Testis (tissue), 3 donors: ENCODE measurements around the gene GPAT2. TPM values are rescaled to one million over a fixed set of nuclear protein-coding genes. Genes with fewer than 3 reads are reported as not detected.

Experiments
- polyA plus RNA-seq: library from polyadenylated mRNA; stranded (reverse); fragments of 350-450 nt; fragmentation: Illumina TruSeq; extraction: RNeasy Lipid Tissue Mini Kit (QIAGEN cat#74804); gene quantifications from one replicate; pipeline ENCODE4 v1.2.3, GENCODE V29; 2014; ENCODE audit warnings: low read depth, low replicate concordance; ENCODE audit not compliant: insufficient read depth
- small RNA-seq, 2 donors: library from RNA; depleted of rRNA; stranded (forward); fragments of <200 nt; gene quantifications; one replicate each; pipeline ENCODE3, GENCODE V24; 2016
- total RNA-seq, 2 donors: library from RNA; depleted of rRNA; stranded (reverse); fragments of >200 nt; gene quantifications; one replicate each; pipeline ENCODE4 v1.2.3, GENCODE V29; 2016

Gene GPAT2
- total and polyA plus RNA-seq, 3 donors from 2014 or later: 20.5 to 38.9 (median 23.5) TPM

Small RNAs within 50 kb of the gene (small RNA-seq; reads per million reads assigned to genes)
- 0 reads per million in 2 donors for gene RN7SL210P

Other genes starting within 250 kb of the GPAT2 start
- 100 to 1,000 TPM; 360 to 411 TPM for gene ANKRD36C, start 43.1 kb downstream of the GPAT2 start, total RNA-seq
- gene ANKRD36C, start 43.1 kb downstream of the GPAT2 start, polyA plus RNA-seq: 10.5 TPM
- gene ADRA2B, start 81.7 kb upstream of the GPAT2 start, total RNA-seq: 1 to 10 TPM; 2.4 to 2.6 TPM
- gene ADRA2B, start 81.7 kb upstream of the GPAT2 start, polyA plus RNA-seq: 2.1 TPM
- gene ASTL, start 103.6 kb upstream of the GPAT2 start, total RNA-seq: 1 to 10 TPM in 1 of 2 donors, under 1 TPM in 1; 0.87 to 1.6 TPM
- gene ASTL, start 103.6 kb upstream of the GPAT2 start, polyA plus RNA-seq: 0.58 TPM
- 10 to 100 TPM in 1 of 2 donors, 1 to 10 TPM in 1; 6.3 to 16.5 TPM for gene DUSP2, start 110.5 kb upstream of the GPAT2 start, total RNA-seq
- 5.7 TPM for gene DUSP2, start 110.5 kb upstream of the GPAT2 start, polyA plus RNA-seq
- 10 to 100 TPM; 77.7 to 96.2 TPM for gene STARD7, start 173.9 kb upstream of the GPAT2 start, total RNA-seq
- gene STARD7, start 173.9 kb upstream of the GPAT2 start, polyA plus RNA-seq: 58.0 TPM
- gene TMEM127, start 231.1 kb upstream of the GPAT2 start, total RNA-seq: 10 to 100 TPM; 25.0 to 32.1 TPM
- 29.2 TPM for gene TMEM127, start 231.1 kb upstream of the GPAT2 start, polyA plus RNA-seq
- gene CIAO1, start 231.3 kb upstream of the GPAT2 start, total RNA-seq: 100 to 1,000 TPM; 154 to 164 TPM
- gene CIAO1, start 231.3 kb upstream of the GPAT2 start, polyA plus RNA-seq: 56.8 TPM